Kasumi-1 (cell line): ENCODE data around the gene SRSF1.
"Not testable (repeated sequence)": the region's sequence is repeated elsewhere in the genome, so short reads cannot be mapped to it uniquely, and the experiment has no call there.

Experiments
- DNase-seq, 2 experiments: peaks; one replicate each; lab custom pipeline; 2025; lab: John Stamatoyannopoulos, UW

Gene SRSF1

GRCh38 chr17:57988301-57989250 is 18.5 kb downstream of the SRSF1 start:
- DNase-seq = peak; percentile 42 to 52

GRCh38 chr17:57987581-57988300 is 19.3 kb downstream of the SRSF1 start, which contains the start of gene VEZF1:
VEZF1 (minus strand) TSS chr17:57988254; CDS start chr17:57988111, 143 bp downstream.
- peak; percentile 39 to 44 for DNase-seq

- DNase-seq = peak; percentile 31 to 39
These were observed 20.0 kb downstream of the SRSF1 start for GRCh38 chr17:57986841-57987580.

- DNase-seq = no peak
These were observed 21.4 kb downstream of the SRSF1 start for GRCh38 chr17:57985675-57985974.

GRCh38 chr17:57984936-57985674 is 21.9 kb downstream of the SRSF1 start:
- DNase-seq = no peak

- no peak for DNase-seq
These were observed 22.7 kb downstream of the SRSF1 start for GRCh38 chr17:57984261-57984890.

- no peak for DNase-seq
These were observed 23.6 kb downstream of the SRSF1 start for GRCh38 chr17:57983446-57983845.

GRCh38 chr17:57982452-57983170 is 24.4 kb downstream of the SRSF1 start:
- no peak for DNase-seq

GRCh38 chr17:57980522-57980921 is 26.5 kb downstream of the SRSF1 start:
- DNase-seq = no peak

GRCh38 chr17:57979076-57979475 is 28.0 kb downstream of the SRSF1 start:
- no peak for DNase-seq

GRCh38 chr17:57976594-57976993 is 30.5 kb downstream of the SRSF1 start:
- no peak for DNase-seq

- no peak for DNase-seq
These were observed 32.0 kb downstream of the SRSF1 start for GRCh38 chr17:57975044-57975443.

GRCh38 chr17:57974053-57974824 is 32.8 kb downstream of the SRSF1 start:
- DNase-seq = not testable (repeated sequence)

- no peak for DNase-seq
These were observed 34.9 kb downstream of the SRSF1 start for GRCh38 chr17:57972151-57972550.

- DNase-seq = no peak
These were observed 35.5 kb downstream of the SRSF1 start for GRCh38 chr17:57971572-57971971.

- DNase-seq = no peak
These were observed 36.3 kb downstream of the SRSF1 start for GRCh38 chr17:57970710-57971109.

- DNase-seq = no peak
These were observed 38.6 kb downstream of the SRSF1 start for GRCh38 chr17:57968456-57968855.

- no peak for DNase-seq
These were observed 40.2 kb downstream of the SRSF1 start for GRCh38 chr17:57966875-57967274.

GRCh38 chr17:57966246-57966645 is 40.8 kb downstream of the SRSF1 start:
- DNase-seq = no peak
